CD14-positive monocyte (primary cell): Measurements from ENCODE around the gene KIAA1328. TPM values are rescaled to one million over a fixed set of nuclear protein-coding genes. Genes with fewer than 3 reads are reported as not detected.

Source experiments
- DNase-seq, 3 donors: peaks; one replicate each; pipeline ENCODE4 v3.0.0-alpha.2; 2011 to 2022
- H2AFZ ChIP-seq: 2 replicates; pipeline ENCODE4 v1.6.0; 2012; ENCODE audit warnings: mild to moderate bottlenecking, low read depth, low read length, inconsistent platforms; ENCODE audit not compliant: insufficient read depth, poor library complexity, severe bottlenecking
- H3K27ac ChIP-seq, 2 donors: 1 replicate in 1 of 2; 2 replicates in 1 of 2; pipeline ENCODE4 v1.5.1; 2012 to 2013; ENCODE audit warnings: low read length in 2 of 2, control low read depth in 1 of 2, inconsistent platforms in 1 of 2, low read depth in 1 of 2, mild to moderate bottlenecking in 1 of 2
- H3K27me3 ChIP-seq, 2 donors: one replicate each; pipeline versions ENCODE4 v1.6.0 to v1.6.1; 2011 to 2013; ENCODE audit warnings: low read length in 2 of 2; ENCODE audit not compliant: control insufficient read depth in 2 of 2, insufficient read depth in 2 of 2
- H3K36me3 ChIP-seq, 2 donors: replicated peaks in 1 of 2; 1 replicate in 1 of 2; 2 replicates in 1 of 2; pipeline versions ENCODE4 v1.5.1 to v1.6.1; 2012 to 2013; ENCODE audit warnings: low read length in 2 of 2, control low read depth in 1 of 2, inconsistent platforms in 1 of 2, mild to moderate bottlenecking in 1 of 2; ENCODE audit not compliant: insufficient read depth in 2 of 2, control insufficient read depth in 1 of 2
- H3K4me1 ChIP-seq, 2 donors: 1 replicate in 1 of 2; 2 replicates in 1 of 2; pipeline versions ENCODE4 v1.5.1 to v1.6.1; 2012 to 2013; ENCODE audit warnings: low read length in 2 of 2, control low read depth in 1 of 2, inconsistent platforms in 1 of 2, mild to moderate bottlenecking in 1 of 2, moderate library complexity in 1 of 2; ENCODE audit not compliant: insufficient read depth in 2 of 2, control insufficient read depth in 1 of 2
- H3K4me2 ChIP-seq: replicated peaks from 2 replicates; pipeline ENCODE3; 2012; ENCODE audit warnings: low read length, moderate library complexity, mild to moderate bottlenecking; ENCODE audit not compliant: poor library complexity, severe bottlenecking; ENCODE audit errors: extremely low read depth
- H3K4me3 ChIP-seq, 3 experiments: fragments of 200-600 bp in 1 of 3; sonication (generic) in 1 of 3; replicated peaks in 1 of 3; 1 replicate in 2 of 3; 2 replicates in 1 of 3; pipeline ENCODE4 v1.5.1; 2011 to 2013; ENCODE audit warnings: low read length in 3 of 3, mild to moderate bottlenecking in 3 of 3, control low read depth in 2 of 3, low read depth in 2 of 3, inconsistent platforms in 1 of 3, moderate library complexity in 1 of 3
- H3K79me2 ChIP-seq: 2 replicates; pipeline ENCODE4 v1.6.0; 2012; ENCODE audit warnings: mild to moderate bottlenecking, control low read depth, inconsistent platforms, low read length, moderate library complexity; ENCODE audit not compliant: insufficient read depth
- H3K9ac ChIP-seq: 2 replicates; pipeline ENCODE4 v1.6.0; 2017; ENCODE audit warnings: low read length, mild to moderate bottlenecking; ENCODE audit not compliant: insufficient read depth, poor library complexity, severe bottlenecking
- H3K9me3 ChIP-seq, 2 donors: replicated peaks in 1 of 2; 1 replicate in 1 of 2; 2 replicates in 1 of 2; pipeline versions ENCODE4 v1.5.1 to v1.6.1; 2012 to 2013; ENCODE audit warnings: low read length in 2 of 2, control low read depth in 1 of 2; ENCODE audit not compliant: control insufficient read depth in 1 of 2, insufficient read depth in 1 of 2
- H4K20me1 ChIP-seq: 2 replicates; pipeline ENCODE4 v1.6.0; 2012; ENCODE audit warnings: mild to moderate bottlenecking, low read length, control low read depth, moderate library complexity; ENCODE audit not compliant: insufficient read depth
- H3K27ac Mint-ChIP-seq, 7 donors: one replicate each; pipeline ENCODE4 v1.8.0; 2020; ENCODE audit warnings: mild to moderate bottlenecking in 7 of 7, mixed read lengths in 7 of 7, moderate library complexity in 6 of 7, inconsistent platforms in 2 of 7
- H3K27me3 Mint-ChIP-seq, 3 donors: one replicate each; pipeline ENCODE4 v1.8.0; 2021 to 2022; ENCODE audit warnings: low read depth in 3 of 3, mild to moderate bottlenecking in 3 of 3, mixed read lengths in 3 of 3, moderate library complexity in 3 of 3, inconsistent platforms in 1 of 3
- H3K36me3 Mint-ChIP-seq, 2 donors: one replicate each; pipeline ENCODE4 v1.8.0; 2020; ENCODE audit warnings: mixed read lengths in 2 of 2, inconsistent platforms in 1 of 2, mild to moderate bottlenecking in 1 of 2
- H3K4me1 Mint-ChIP-seq: one replicate; pipeline ENCODE4 v1.8.0; 2020; ENCODE audit warnings: mild to moderate bottlenecking, mixed read lengths
- H3K4me3 Mint-ChIP-seq, 2 donors: one replicate each; pipeline ENCODE4 v1.8.0; 2020; ENCODE audit warnings: mild to moderate bottlenecking in 2 of 2, mixed read lengths in 2 of 2, moderate library complexity in 1 of 2
- H3K9me3 Mint-ChIP-seq, 7 donors: one replicate each; pipeline ENCODE4 v1.8.0; 2020 to 2022; ENCODE audit warnings: mixed read lengths in 7 of 7, mild to moderate bottlenecking in 6 of 7, moderate library complexity in 6 of 7, inconsistent platforms in 2 of 7
- CTCF ChIP-seq: fragments of 200-600 bp; IDR thresholded peaks from one replicate; pipeline ENCODE4 v1.8.0; 2022; ENCODE audit warnings: antibody characterized with exemption, mild to moderate bottlenecking
- WGBS: methylation state at CpG from one replicate; pipeline ENCODE4 v1.1.5; 2013; ENCODE audit warnings: missing lambda C conversion rate; ENCODE audit not compliant: insufficient coverage; 5-methylcytosine and 5-hydroxymethylcytosine counted together
- intact Hi-C, 2 donors: fragments of 100-400 bp; cut with micrococcal nuclease; formaldehyde crosslinking; loops; one replicate each; pipeline versions ENCODE4 v1.15.0 to v1.15.1; 2023
- polyA plus RNA-seq, 3 donors: library from polyadenylated mRNA; depleted of rRNA in 1 of 3; unstranded in 2 of 3; stranded (reverse) in 1 of 3; fragments of 300-500 nt in 2 of 3; fragments of >200 nt in 1 of 3; fragmentation: Illumina TruSeq in 2 of 3; gene quantifications; 1 replicate in 2 of 3; 2 replicates in 1 of 3; pipeline ENCODE4 v1.2.3, GENCODE V29; 2012 to 2021

KIAA1328 gene
- polyA plus RNA-seq, 3 donors, result 3.7 to 3.9 (median 3.8) TPM

GRCh38 chr18:36786686-36787085 is 42.2 kb upstream of the KIAA1328 start:
- H3K4me1 Mint-ChIP-seq, result peaks cover 3% of the 10 kb centered on the region
- Histone ChIP-seq H3K9me3 (peaks cover 8% of the 10 kb centered on the region in 2 donors), H2AFZ (no peak overlapping the region), H3K4me1 (no peaks in the 10 kb centered on the region), H3K79me2 (no peaks in the 10 kb centered on the region), H3K4me2 (no peak overlapping the region), H3K27me3 (no peaks in the 10 kb centered on the region), H3K36me3 (peaks cover 2 to 40% of the 10 kb centered on the region in 2 donors), H3K9ac (no peak overlapping the region), H3K4me3 (no peak overlapping the region), H3K27ac (no peak overlapping the region), H4K20me1 (no peaks in the 10 kb centered on the region)
- peaks cover 26 to 50% of the 10 kb centered on the region in 2 donors for H3K36me3 Mint-ChIP-seq
- H3K9me3 Mint-ChIP-seq, result peaks cover 2 to 16% (median 7%) of the 10 kb centered on the region in 7 donors
- intact Hi-C loops, result no loop called here
- peaks cover 0 to 2% (median 0%) of the 10 kb centered on the region in 3 donors for H3K27me3 Mint-ChIP-seq
- no peak overlapping the region for H3K4me3 Mint-ChIP-seq
- no peak for DNase-seq
- TF ChIP-seq CTCF, result no peak
- 92% methylated on average over 4 of the region's 4 CpGs for WGBS
- H3K27ac Mint-ChIP-seq, result no peak overlapping the region

- Histone ChIP-seq H3K4me1 (no peaks in the 10 kb centered on the region), H3K9me3 (peaks cover 8% of the 10 kb centered on the region in 2 donors), H3K27ac (no peak overlapping the region), H2AFZ (no peak overlapping the region), H3K9ac (no peak overlapping the region), H3K27me3 (no peaks in the 10 kb centered on the region), H3K79me2 (no peaks in the 10 kb centered on the region), H3K4me3 (no peak overlapping the region), H3K36me3 (peaks cover 40 to 92% of the 10 kb centered on the region in 2 donors), H3K4me2 (no peak overlapping the region), H4K20me1 (no peaks in the 10 kb centered on the region)
- peaks cover 68 to 85% of the 10 kb centered on the region in 2 donors for H3K36me3 Mint-ChIP-seq
- H3K4me3 Mint-ChIP-seq, result no peak overlapping the region
- intact Hi-C loops, result no loop called here
- no peaks in the 10 kb centered on the region for H3K4me1 Mint-ChIP-seq
- WGBS, result 100% methylated on average over 2 of the region's 4 CpGs
- H3K27me3 Mint-ChIP-seq, result no peaks in the 10 kb centered on the region
- DNase-seq, result no peak
- peaks cover 5 to 18% (median 7%) of the 10 kb centered on the region in 7 donors for H3K9me3 Mint-ChIP-seq
- no peak for TF ChIP-seq CTCF
- no peak overlapping the region for H3K27ac Mint-ChIP-seq
Observed at GRCh38 chr18:36792634-36793283, 36.2 kb upstream of the KIAA1328 start.
